NCI-H128 (cell line): Measurements from ENCODE around the gene TTC27.

ENCODE experiments used
- DNase-seq: peaks from one replicate; lab custom pipeline; 2025; ENCODE audit not compliant: unreplicated experiment; lab: John Stamatoyannopoulos, UW

The TTC27 gene

DNA sequence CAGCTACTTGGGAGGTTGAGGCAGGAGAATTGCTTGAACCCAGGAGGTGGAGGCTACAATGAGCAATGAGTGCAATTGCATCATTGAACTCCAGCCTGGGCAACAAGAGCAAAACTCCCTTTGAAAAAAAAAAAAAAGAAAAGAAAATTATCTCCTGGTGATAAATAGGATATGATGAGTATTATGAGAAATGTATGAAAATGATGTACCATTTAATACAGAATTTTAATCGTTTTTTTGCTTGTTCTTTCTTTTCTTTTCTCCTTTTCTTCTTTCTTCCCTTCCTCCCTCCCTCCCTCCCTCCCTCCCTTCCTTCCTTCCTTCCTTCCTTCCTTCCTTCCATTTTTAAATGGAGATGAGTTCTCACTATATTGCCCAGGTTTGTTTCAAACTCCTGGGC is 40.4 kb downstream of the TTC27 start:
- DNase-seq = no peak

DNA sequence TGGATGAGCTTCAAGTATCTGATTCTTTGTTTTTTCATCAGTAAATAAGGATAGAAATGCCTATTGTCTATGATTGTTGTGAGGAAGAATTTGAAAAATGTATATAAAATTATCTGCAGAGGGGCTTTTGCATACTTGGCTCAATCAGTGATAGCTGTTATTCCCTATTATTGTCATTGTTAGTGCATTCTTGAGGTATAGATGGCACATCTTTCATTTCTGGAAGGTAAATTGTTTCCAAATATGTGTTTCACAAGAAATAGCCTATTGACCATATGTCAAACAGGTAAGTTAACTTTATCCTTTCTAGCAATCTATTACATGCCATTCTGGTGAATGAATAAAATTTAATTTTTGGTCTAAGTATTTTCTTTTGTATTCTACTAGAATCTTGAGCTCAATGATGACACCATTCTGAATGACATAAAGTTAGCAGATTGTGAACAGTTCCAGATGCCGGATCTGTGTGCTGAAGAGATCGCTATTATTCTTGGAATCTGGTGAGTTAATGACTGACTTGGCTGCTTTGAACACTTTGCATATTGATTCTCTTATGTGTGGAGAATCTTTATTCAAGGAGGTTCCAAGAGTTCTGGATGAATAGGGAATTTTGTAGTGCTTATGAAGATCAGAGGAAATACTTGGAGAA is 44.2 kb downstream of the TTC27 start:
- DNase-seq = no peak

DNA sequence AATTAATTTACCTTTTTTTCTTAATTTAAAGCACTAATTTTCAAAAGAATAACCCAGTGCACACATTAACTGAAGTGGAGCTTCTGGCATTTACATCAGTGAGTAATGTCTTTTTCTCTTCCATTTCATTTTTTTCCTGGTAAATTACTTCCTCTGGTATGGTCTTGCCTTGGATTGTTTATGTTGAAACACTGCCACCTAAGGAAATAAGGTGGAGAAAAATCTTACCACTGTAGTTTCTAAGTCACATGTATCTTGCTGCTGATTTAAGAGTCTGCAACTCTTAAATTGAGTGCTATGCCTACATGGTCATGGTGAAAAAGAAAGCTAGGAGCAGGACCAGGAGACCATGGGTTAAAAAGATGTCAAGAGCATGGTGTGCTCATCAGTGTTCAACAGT is 51.0 kb downstream of the TTC27 start:
- no peak for DNase-seq

DNA sequence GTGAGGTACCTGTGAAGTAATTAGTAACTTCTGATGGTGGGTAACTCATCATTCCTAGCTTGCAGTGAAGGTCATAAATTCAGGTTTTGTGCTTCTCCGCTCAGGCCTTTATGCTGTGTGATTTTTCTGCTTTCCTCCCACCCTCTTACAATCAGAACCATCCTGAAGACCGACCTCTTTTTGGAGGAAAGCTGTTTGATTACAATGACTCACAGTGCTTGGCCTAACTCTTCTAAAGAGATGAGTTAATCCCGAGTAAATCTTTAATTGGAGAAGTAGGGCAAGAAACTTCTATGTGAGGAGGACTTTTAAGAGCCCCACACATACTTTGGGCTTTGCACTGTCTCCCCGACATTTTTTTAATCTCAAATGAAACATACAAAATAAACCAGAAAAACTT is 53.1 kb downstream of the TTC27 start:
- no peak for DNase-seq

- no peak for DNase-seq
Measured at GRCh38 chr2:32683520-32684086, 55.8 kb downstream of the TTC27 start.

DNA sequence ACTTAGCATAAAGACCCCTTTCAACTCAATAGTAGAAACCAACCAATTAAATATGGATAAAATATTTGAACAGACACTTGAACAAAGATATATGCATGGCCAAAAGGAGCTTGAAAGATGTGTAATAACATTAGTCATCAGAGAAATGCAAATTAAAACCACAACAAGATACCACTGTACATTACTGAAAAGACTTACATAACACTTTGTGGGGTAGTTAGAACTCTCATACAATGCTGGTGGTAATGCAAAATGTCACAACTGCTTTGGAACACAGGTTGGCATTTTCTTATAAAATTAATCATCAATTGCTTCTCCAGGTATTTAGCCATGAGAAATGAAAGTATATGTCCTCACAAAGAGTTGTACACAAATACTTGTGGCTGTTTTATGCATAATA is 60.7 kb downstream of the TTC27 start:
- no peak for DNase-seq

GRCh38 chr2:32691678-32692077 is 63.8 kb downstream of the TTC27 start:
- no peak for DNase-seq

DNA sequence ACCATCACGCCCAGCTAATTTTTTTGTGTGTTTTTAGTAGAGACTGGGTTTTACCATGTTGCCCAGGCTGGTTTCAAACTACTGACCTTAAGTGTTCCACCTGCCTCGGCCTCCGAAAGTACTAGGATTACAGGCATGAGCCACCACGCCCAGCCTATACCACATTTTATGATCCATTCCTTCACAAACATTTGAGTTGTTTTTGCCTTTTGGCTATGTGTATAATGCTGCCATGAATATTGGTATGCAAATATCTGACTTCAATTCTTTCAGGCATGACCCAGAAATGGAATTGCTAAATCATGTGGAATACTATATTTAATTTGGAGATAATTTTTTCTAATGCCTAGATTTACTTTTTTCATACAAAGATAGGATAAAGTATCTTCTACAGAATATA is 68.6 kb downstream of the TTC27 start:
- no peak for DNase-seq

DNA sequence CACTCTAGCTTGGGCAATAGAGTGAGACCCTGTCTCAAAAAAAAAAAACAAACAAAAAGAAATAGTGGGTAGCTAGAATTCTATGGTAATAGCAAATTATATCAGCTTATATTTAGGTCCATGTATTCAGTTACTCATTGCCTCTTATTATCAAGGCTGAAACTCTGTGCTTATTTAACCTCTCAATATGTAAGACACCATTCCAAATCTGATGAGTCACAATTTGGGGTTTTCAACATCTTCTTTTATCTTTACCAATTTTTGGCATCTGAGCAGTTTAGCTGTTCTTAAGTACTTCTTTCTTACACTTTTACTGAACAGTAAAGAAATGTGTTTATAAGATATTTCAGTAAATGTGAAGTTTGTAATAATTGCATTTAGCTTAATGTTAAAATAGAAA is 69.3 kb downstream of the TTC27 start:
- no peak for DNase-seq

GRCh38 chr2:32699151-32699550 is 71.3 kb downstream of the TTC27 start:
- DNase-seq = no peak

GRCh38 chr2:32701806-32702205 is 74.0 kb downstream of the TTC27 start:
- no peak for DNase-seq

- DNase-seq = no peak
Measured at GRCh38 chr2:32702303-32703064, 74.6 kb downstream of the TTC27 start.

DNA sequence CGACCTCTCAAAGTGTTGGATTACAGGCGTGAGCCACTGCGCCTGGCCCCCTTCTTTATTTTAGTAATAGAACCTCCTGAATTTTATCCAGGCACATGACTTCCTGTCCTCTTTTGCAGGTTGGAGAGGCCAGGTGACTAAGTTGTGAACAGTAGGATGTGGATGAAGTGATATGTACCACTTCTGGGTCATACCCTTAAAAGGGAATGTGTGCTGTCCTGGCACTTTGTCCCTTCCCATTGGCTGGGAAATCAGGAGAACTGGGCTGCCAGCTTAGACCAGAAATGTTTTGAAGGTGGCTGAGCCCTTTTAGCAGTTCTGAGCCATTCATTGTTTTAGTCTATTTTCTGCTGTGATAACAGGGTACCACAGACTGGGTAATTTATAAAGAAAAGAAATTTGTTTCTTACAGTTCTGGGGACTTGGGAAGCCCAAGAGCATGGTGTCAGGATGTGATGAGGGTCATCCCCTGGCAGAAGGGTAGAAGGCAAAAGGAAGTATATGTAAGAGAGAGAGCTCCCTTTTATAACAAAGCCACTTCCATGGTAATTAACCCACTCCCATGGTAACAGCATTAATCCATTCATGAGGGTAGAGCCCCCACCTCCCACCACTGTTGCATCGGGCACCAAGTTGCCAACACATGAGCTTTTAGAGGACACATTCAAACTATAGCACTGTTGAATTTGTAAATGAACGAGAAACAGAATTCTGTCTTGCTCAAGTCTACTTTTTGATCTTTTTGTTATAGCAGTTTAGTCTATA is 79.1 kb downstream of the TTC27 start:
- no peak for DNase-seq

DNA sequence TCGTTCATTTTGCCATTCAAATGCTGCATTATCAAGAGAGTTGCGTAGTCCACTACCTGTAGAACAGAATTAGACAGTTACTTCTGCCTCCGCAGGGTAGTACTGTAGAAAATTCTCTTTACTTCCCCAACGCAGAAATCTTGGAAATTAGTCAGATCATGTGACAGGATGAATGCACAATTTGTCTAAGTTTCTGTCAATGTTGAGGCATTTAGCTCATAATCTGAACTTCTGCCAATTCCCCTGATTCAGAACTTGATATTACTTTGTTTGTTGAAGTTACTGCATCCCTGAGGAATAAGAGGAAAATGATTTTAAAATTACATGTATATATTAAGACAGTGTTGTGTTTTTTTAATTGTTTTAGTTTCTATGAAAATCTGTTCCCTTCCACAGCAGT is 83.4 kb downstream of the TTC27 start:
- no peak for DNase-seq

- DNase-seq = no peak
Measured at GRCh38 chr2:32711908-32712501, 84.2 kb downstream of the TTC27 start.

DNA sequence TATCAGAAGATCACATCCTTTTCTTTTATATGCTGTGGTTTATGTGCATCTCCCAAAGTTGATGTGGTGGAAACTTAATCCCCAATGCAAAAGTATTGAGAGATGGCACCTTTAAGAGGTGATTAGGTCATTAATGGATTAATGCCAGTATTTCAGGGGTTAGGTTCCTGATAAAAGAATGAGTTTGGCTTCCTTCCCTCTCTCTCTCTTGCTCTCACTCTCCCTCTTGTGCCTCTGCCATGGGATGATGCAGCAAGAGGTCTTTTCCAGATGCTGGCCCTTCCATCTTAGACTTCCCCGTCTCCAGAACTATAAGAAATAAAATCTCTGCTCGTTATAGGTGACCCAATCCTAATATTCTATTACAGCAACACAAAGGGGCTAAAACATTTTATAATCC is 85.0 kb downstream of the TTC27 start:
- DNase-seq = no peak

DNA sequence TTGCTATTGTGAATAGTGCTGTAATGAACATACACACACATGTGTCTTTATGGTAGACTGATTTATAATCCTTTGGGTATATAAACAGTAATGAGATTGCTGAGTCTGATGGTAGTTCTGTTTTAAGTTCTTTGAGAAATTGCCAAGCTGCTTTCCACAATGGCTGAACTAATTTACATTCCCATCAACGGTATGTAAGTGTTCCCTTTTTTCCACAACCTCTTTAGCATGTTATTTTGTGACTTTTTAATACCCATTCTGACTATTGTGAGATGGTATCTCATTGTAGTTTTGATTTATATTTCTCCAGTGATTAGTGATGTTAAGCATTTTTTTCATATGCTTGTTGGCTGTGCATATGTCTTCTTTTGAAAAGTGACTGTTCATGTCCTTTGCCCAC is 86.7 kb downstream of the TTC27 start:
- no peak for DNase-seq

- DNase-seq = no peak
Measured at GRCh38 chr2:32715391-32715841, 87.6 kb downstream of the TTC27 start.

DNA sequence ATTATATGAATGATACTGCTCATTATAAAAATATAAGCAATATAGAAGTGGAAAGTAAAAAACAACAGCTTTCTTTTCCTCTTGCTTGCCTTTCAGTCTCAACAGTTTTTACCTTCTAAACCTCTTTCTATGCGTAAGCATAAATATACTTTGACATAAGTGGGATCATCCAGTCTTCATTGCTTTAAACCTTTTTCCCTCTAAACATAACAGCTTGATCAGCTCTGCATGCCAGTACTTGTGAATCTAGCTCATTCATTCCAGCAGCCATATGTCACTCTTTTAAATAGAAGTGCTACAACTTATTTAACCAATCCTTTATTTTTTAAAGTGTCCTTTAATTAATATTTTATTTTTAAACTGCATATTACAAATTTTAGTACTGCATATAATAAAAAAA is 88.1 kb downstream of the TTC27 start:
- no peak for DNase-seq

- no peak for DNase-seq
Measured at GRCh38 chr2:32716598-32716997, 88.7 kb downstream of the TTC27 start.

DNA sequence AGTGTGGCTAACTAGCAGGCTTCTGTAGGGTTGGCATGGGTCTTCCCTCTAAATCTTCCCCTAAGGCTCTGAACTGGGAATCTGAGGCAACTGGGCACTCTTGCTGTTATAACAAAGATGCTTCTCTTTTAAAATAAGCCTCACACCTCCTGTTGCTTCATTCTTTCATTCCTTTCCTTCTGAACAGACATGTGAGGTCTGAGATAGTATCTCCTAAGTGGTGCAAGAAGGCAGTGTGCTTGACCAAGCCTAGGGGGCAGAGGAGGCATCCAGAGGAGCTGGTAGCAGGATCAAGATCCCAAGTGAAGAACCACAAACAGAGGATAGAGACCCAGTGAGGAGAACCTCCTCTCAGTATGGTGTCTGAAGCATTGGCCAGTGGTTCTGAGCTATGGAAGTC is 90.9 kb downstream of the TTC27 start:
- no peak for DNase-seq
